Measurements from ENCODE around the gene C10orf53. TPM values are rescaled to one million over a fixed set of nuclear protein-coding genes. Genes with fewer than 3 reads are reported as not detected.

Gene C10orf53
- total RNA-seq, 1 donor from 2014 or later, result not detected

GRCh38 chr10:49700997-49701396, 21.5 kb downstream of the C10orf53 start:
- intact Hi-C loops (cut with DNase I), result no loop called here
- Histone ChIP-seq H3K4me1 (no peaks in the 10 kb centered on the region), H3K36me3 (no peaks in the 10 kb centered on the region), H3K4me3 (no peak overlapping the region), H3K27ac (no peak overlapping the region), H3K27me3 (no peaks in the 10 kb centered on the region), H3K9me3 (no peaks in the 10 kb centered on the region)
- TF ChIP-seq CTCF (IDR thresholded peaks at IDR 0.05), result no peak
- no peak for TF ChIP-seq POLR2A (IDR thresholded peaks at IDR 0.05)
- TF ChIP-seq POLR2AphosphoS5 (IDR thresholded peaks at IDR 0.05; ENCODE audit: insufficient read depth in 1 of 2, low read depth in 1 of 2), result no peak
- DNase-seq (ENCODE audit: extremely low spot score in 2 of 2), result no peak

GRCh38 chr10:49707585-49707984, 28.1 kb downstream of the C10orf53 start:
- no peak for DNase-seq (ENCODE audit: extremely low spot score in 2 of 2)
- Histone ChIP-seq H3K4me3 (no peak overlapping the region), H3K27ac (no peak overlapping the region), H3K27me3 (no peaks in the 10 kb centered on the region), H3K4me1 (no peaks in the 10 kb centered on the region), H3K9me3 (no peaks in the 10 kb centered on the region), H3K36me3 (no peaks in the 10 kb centered on the region)
- no peak for TF ChIP-seq CTCF (IDR thresholded peaks at IDR 0.05)
- no peak for TF ChIP-seq POLR2A (IDR thresholded peaks at IDR 0.05)
- TF ChIP-seq POLR2AphosphoS5 (IDR thresholded peaks at IDR 0.05; ENCODE audit: insufficient read depth in 1 of 2, low read depth in 1 of 2), result no peak
- intact Hi-C loops (cut with DNase I), result no loop called here

GRCh38 chr10:49709934-49710333, 30.5 kb downstream of the C10orf53 start:
- no peak overlapping the region for H3K27ac ChIP-seq
- intact Hi-C loops (cut with DNase I), result no loop called here
- no peaks in the 10 kb centered on the region for H3K27me3 ChIP-seq
- no peaks in the 10 kb centered on the region for H3K4me1 ChIP-seq
- H3K4me3 ChIP-seq, result no peak overlapping the region
- no peaks in the 10 kb centered on the region for H3K9me3 ChIP-seq
- TF ChIP-seq POLR2AphosphoS5 (IDR thresholded peaks at IDR 0.05; ENCODE audit: insufficient read depth in 1 of 2, low read depth in 1 of 2), result no peak
- no peak for TF ChIP-seq POLR2A (IDR thresholded peaks at IDR 0.05)
- TF ChIP-seq CTCF (IDR thresholded peaks at IDR 0.05), result no peak
- no peaks in the 10 kb centered on the region for H3K36me3 ChIP-seq
- DNase-seq (ENCODE audit: extremely low spot score in 2 of 2), result no peak

- no peak for TF ChIP-seq CTCF (IDR thresholded peaks at IDR 0.05)
- TF ChIP-seq POLR2A (IDR thresholded peaks at IDR 0.05), result no peak
- TF ChIP-seq POLR2AphosphoS5 (IDR thresholded peaks at IDR 0.05; ENCODE audit: insufficient read depth in 1 of 2, low read depth in 1 of 2), result no peak
- H3K27ac ChIP-seq, result no peak overlapping the region
- no peak overlapping the region for H3K4me3 ChIP-seq
- intact Hi-C loops (cut with DNase I), result no loop called here
- no peaks in the 10 kb centered on the region for H3K9me3 ChIP-seq
- H3K36me3 ChIP-seq, result no peaks in the 10 kb centered on the region
- no peaks in the 10 kb centered on the region for H3K4me1 ChIP-seq
- H3K27me3 ChIP-seq, result no peaks in the 10 kb centered on the region
- no peak for DNase-seq (ENCODE audit: extremely low spot score in 2 of 2)
Observed at GRCh38 chr10:49710966-49711365, 31.5 kb downstream of the C10orf53 start.

GRCh38 chr10:49711481-49711880, 32.0 kb downstream of the C10orf53 start:
- no peak for DNase-seq (ENCODE audit: extremely low spot score in 2 of 2)
- H3K4me1 ChIP-seq, result no peaks in the 10 kb centered on the region
- H3K27me3 ChIP-seq, result no peaks in the 10 kb centered on the region
- no peak overlapping the region for H3K27ac ChIP-seq
- H3K4me3 ChIP-seq, result no peak overlapping the region
- TF ChIP-seq CTCF (IDR thresholded peaks at IDR 0.05) (no peak), POLR2AphosphoS5 (IDR thresholded peaks at IDR 0.05; ENCODE audit: insufficient read depth in 1 of 2, low read depth in 1 of 2) (no peak), POLR2A (IDR thresholded peaks at IDR 0.05) (no peak)
- no peaks in the 10 kb centered on the region for H3K36me3 ChIP-seq
- intact Hi-C loops (cut with DNase I), result no loop called here
- H3K9me3 ChIP-seq, result no peaks in the 10 kb centered on the region

All from vagina (tissue), 2 donors.